GM21381 (cell line): ENCODE measurements around the gene ASB7.
"Not testable (repeated sequence)": the region's sequence is repeated elsewhere in the genome, so short reads cannot be mapped to it uniquely, and the experiment has no call there.

Experiments
- ATAC-seq: cut with Tn5 transposase; IDR thresholded peaks from one replicate; pipeline ENCODE4 v1.9.1; 2021; ENCODE audit warnings: mild to moderate bottlenecking, moderate library complexity; ENCODE audit not compliant: unreplicated experiment

The ASB7 gene

DNA sequence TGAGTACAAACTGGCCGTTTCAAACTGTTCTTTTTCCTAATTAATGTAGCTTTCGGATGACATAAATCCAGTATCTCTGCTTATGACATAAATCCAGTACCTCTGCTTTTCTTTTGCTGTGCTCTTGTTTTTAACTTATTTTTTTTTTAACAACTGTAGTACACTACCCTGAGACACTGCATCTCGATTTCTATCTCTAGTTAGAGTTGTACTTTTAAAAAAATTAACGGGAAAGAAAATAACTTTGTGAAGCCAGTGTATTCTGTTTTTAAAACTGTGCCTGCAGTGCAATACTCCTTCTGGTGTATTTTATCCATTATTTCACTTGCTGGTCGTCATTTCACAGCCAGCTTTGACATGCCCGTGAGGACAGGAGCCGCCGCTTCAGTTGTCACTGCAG is 46.6 kb downstream of the ASB7 start:
- no peak for ATAC-seq

GRCh38 chr15:100650685-100651084 is 48.3 kb downstream of the ASB7 start:
- no peak for ATAC-seq

- ATAC-seq = no peak
Observed at GRCh38 chr15:100651253-100651652, 48.9 kb downstream of the ASB7 start.

GRCh38 chr15:100652116-100652515 is 49.7 kb downstream of the ASB7 start:
- no peak for ATAC-seq

- ATAC-seq = no peak
Observed at GRCh38 chr15:100653608-100654007, 51.2 kb downstream of the ASB7 start.

- ATAC-seq = no peak
Observed at GRCh38 chr15:100658895-100659294, 56.5 kb downstream of the ASB7 start.

- ATAC-seq = no peak
Observed at GRCh38 chr15:100661156-100661555, 58.8 kb downstream of the ASB7 start.

- no peak for ATAC-seq
Observed at GRCh38 chr15:100663086-100663914, 60.9 kb downstream of the ASB7 start.

GRCh38 chr15:100663915-100664281 is 61.5 kb downstream of the ASB7 start:
- no peak for ATAC-seq

- no peak for ATAC-seq
Observed at GRCh38 chr15:100665570-100665969, 63.2 kb downstream of the ASB7 start.

DNA sequence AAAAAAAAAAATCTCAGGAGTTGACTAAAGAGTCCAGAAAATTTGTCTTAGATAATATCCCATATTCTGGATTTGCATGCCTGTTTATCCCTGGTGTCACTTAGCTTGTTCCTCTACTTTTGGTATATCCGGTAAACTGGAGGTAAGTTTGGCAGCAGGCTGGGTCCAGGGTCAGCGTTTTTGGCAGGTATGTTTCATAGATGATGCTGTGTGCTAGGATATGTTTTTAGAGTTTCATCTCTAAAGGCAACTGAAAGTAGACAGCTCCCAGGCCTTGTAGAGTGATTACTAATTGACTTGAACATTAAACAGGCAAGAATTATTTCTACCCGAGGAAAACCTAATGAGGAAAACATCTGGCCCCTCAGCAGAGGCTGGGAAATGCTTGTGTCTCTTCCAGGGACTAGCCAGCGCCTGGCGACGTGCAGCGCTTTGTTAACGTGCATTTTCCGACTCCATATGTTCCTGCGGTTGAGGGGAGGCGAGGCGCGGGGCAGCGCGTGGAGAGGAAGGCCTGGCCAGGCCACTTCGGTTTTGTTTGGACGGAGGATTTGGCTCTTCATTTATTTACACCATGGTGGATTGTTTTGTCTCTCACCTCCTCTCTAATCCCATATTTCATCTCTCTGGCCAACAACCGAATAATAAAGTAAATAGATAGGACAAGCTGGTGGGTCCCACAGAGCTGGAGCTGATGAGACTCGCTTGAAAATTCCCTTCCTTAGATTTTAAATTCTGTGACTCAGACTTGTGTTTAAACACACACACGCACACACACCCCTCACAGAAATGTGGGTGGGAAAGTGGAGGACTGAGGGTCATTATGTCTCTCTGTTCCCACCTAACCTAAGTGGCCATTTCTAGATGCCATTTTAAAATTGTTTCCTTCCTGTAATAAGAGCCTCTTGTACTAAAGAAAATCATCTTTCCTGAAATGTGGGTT is 65.3 kb downstream of the ASB7 start:
- ATAC-seq = no peak

- ATAC-seq = no peak
Observed at GRCh38 chr15:100668348-100668745, 66.0 kb downstream of the ASB7 start.

DNA sequence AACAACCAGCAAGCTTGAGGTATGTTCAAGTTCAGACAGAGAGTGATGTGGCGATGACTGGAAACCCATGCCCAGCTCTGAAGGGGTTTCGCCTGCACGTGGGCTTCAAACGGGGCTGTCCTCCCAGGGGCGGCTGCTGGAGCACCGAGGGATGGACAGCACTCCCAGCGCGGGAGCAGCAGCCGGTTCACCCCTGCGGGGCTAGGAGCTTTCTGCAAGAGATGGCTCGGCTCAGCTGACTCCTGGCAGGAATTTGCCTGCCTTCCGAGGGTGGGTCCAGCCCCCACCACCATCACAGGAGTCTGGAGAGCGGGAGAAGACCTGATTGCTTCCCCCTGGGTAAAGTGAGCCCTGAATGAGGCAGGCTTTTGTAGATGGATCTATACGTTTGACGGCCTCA is 66.9 kb downstream of the ASB7 start:
- ATAC-seq = no peak

GRCh38 chr15:100670505-100671021 is 68.2 kb downstream of the ASB7 start:
- ATAC-seq = no peak

DNA sequence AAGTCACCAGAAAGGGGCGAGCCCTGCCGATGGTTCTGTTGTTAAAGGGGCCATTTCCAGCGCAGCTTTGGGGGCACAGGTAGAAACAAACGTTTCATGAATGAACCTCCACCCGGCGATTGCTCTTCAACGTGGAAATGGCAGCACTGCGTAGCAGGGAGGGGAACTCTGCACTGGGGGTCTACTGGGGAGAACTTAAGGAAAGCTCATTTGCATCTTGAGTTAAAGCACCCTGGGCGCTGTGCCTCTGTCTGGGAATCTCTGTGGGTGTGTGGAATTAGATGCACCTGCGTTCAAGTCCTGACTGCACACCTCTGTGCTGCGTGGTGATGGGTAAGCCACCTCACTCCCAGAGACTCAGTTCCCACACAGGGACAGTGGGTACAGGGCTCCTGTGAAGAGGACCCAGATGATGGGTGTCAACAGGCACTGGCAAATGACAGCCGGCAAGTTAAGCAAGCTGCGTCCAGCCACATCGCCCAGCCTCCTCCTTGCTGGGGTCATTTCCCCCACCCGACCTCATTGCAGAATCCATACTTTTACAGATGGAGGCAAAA is 68.8 kb downstream of the ASB7 start:
- no peak for ATAC-seq

GRCh38 chr15:100671858-100672543 is 69.6 kb downstream of the ASB7 start:
- no peak for ATAC-seq

GRCh38 chr15:100672959-100673358 is 70.6 kb downstream of the ASB7 start:
- ATAC-seq = no peak

- ATAC-seq = not testable (repeated sequence)
Observed at GRCh38 chr15:100679151-100679550, 76.8 kb downstream of the ASB7 start.

DNA sequence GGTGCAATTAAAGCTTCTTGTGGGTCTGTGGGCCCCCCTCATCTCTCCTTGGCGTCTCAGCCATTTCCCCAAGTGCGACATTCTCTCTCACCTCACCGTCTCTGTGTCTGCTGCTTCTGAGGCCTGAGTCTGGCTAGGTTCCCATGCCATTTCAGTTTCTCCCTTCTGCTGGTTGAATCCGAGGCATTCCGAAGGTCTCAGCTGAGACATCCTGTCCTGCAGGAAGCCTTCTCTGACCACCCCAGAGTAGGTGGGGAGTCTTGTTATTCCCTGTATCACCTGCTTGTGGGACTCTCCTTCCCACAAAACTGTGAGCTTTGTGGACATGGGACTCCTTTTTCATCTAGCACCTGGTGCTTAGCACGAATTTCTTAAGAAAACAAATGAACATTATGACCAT is 78.3 kb downstream of the ASB7 start:
- ATAC-seq = no peak

- no peak for ATAC-seq
Observed at GRCh38 chr15:100681335-100681746, 79.0 kb downstream of the ASB7 start.

- ATAC-seq = no peak
Observed at GRCh38 chr15:100682468-100682867, 80.1 kb downstream of the ASB7 start.
